HK-2 (cell line): ENCODE measurements around the gene MRPL9.

Experiments used
- DNase-seq: peaks from one replicate; pipeline ENCODE4 v3.0.0-alpha.2; 2018; ENCODE audit not compliant: unreplicated experiment

Gene MRPL9

GRCh38 chr1:151729966-151730291 lies 33.4 kb downstream of the MRPL9 start:
- DNase-seq, result no peak

- no peak for DNase-seq
Measured at GRCh38 chr1:151729157-151729965, 33.9 kb downstream of the MRPL9 start.

- DNase-seq, result no peak
Measured at GRCh38 chr1:151728151-151729054, 34.9 kb downstream of the MRPL9 start.

DNA sequence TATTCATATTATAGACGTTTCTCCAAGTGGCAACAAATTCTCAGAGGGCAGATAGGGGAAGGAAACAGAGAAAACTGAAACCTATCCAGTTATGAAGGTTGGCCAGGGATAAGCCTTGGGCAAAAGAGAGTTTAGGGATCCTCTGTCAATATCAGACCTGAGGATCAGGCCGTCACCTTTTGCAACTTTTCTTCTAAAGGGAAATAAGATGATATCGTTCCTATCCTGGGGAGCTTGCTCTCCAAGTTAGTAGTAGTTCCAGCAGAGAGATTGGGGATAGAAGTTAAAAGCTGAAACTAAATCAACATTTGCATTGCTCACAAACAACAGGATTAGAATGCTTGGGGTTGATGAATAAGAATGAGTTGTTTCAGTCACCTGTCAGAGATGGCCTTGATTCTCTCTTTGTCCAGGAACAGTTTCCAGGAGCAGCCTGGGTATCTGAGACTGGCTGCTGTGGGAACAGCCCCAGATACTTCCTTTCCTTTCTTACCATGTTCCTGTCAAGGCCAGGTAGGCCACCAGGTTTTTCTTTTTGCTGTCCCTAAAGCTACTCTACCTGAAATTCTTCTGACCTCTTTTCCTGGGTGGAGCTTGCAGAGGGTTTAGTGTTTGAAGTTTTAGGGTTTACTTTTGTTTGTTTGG lies 39.4 kb downstream of the MRPL9 start:
- DNase-seq, result no peak

DNA sequence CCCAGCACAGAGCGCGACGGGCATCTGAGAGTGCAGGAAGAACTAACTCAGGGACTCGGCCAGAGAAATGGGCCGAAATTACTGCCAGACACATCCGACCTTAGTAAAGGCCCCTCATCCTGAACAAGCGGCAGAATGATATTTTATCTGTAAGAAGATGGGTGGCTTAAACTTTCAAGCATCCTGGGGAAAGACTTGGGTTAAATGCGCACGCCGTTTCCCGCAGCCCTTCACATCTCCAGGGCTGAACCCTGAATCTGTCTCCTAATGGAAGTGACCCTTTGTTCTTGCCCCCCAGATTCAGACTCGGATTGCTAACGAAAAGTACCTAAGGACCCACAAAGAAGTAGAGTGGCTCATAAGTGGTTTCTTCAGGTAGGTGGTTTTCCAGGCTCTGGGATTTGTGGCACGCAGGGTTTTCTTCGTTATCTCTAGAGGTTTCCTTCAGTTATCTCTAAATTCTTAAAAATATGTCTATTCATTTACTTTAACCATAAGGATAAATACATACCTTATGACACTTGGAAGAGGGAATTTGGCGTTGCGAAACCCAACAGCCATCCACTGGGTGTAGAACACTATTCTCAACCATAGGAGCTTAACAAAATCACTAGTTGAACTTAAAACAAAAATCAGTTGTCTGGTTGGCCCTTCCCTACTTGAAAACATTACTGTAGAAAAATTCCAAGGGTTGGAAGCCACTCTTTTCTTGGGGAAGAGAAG lies 41.3 kb downstream of the MRPL9 start:
- no peak for DNase-seq

- no peak for DNase-seq
Measured at GRCh38 chr1:151720974-151721787, 42.1 kb downstream of the MRPL9 start, which contains the start of gene RIIAD1. Gene RIIAD1 (plus strand): TSS chr1:151721522. CDS start chr1:151721537, 15 bp downstream.

- no peak for DNase-seq
Measured at GRCh38 chr1:151720554-151720953, 42.7 kb downstream of the MRPL9 start.

GRCh38 chr1:151720125-151720524 lies 43.2 kb downstream of the MRPL9 start:
- DNase-seq, result no peak

- no peak for DNase-seq
Measured at GRCh38 chr1:151718666-151719065, 44.6 kb downstream of the MRPL9 start.

DNA sequence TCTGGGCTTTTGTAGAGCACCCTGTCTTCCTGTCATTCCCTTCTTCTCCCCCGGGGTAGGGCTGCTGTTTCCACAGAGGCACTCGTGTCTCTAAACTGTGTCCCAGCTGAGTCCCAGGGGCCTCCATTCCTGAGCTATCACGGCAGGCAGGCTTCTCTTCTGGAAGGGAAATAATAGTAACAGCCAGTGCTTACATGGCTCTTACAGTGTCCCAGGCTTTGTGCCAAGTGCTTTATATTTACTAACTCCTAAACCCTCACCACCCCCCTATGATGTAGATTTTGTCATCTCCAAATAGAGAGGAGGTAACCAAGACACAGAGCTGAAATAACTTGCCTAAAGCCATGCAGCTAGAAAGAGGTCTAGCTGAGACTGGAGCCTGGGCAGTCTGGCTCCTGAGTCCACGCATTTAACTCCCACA lies 45.3 kb downstream of the MRPL9 start:
- DNase-seq, result no peak

- DNase-seq, result no peak
Measured at GRCh38 chr1:151716771-151717631, 46.3 kb downstream of the MRPL9 start, which contains the start of gene CELF3. Gene CELF3 (minus strand): TSS chr1:151716803. CDS start chr1:151716020, 783 bp downstream.

GRCh38 chr1:151716405-151716762 lies 46.9 kb downstream of the MRPL9 start:
- DNase-seq, result no peak

DNA sequence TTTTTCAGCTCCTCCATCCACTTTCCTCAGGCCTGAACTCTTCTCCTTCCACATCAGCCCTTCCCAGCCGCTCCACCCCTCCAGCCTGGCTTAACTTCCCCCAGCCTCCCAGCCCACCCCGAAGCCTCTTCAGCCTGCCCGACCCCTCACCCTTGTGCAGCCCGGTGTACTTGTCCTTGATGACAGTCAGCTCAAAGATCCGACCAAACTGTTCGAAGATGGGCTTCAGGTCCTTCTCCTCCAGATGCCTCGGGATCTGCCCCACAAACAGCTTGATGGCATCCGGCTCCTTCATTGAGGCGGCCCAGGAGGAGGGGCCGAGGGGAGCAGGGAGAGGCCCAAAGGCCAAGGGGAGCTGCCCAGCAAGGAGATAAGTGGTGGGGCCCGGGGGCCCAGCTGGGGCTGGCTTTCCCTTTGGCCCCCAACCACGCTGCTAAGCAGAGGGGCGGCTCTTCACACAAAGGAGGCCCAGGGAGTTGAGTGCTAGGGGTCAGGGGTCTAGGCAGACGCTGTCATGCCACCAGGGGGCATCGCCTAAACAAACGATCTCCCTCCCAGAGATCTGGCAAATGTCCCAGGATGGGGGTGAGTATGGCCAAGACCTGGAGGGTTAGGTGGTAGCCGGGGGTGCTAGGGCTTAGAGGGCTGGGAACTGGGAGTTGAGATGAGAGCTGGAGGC lies 47.4 kb downstream of the MRPL9 start:
- DNase-seq, result no peak

- DNase-seq, result no peak
Measured at GRCh38 chr1:151714820-151715725, 48.2 kb downstream of the MRPL9 start.

DNA sequence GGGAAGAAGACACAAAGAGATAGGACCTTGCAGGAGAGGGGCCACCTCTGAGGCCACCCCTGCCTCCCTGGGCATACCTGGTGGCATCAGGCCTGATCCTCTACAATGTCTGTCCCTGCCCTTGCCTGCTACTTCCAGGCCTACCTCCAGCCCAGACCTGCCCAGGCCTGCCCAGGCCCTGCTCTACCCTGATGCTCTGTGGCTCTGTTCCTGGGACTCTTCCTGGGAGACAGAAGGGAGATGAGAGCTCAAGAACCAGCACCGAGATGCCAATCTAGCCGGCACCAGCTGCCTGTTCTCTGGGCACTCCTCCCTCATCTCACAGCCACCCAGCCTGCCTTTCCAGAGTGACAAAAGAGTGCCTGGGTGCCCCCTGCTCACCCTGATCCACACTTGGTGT lies 49.4 kb downstream of the MRPL9 start:
- DNase-seq, result no peak

DNA sequence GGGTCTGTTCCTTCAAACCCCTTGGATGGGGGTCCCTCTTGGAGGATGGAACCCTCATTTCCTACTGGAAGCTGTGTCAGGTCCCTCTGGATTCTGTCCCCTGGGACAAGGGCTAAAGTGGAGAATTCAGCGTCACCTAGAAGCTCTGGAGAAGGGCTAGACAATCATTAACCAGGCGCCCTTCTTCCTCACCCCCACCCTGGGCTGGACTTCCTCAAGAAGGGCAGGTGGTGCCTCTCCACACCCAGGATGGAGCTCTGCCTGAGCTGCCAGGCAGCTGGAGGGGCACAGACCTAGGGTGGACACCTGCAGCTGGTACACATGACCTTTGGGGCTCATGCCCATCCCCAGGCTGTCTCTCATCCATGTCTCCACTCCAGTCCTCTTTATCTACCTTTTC lies 50.3 kb downstream of the MRPL9 start:
- DNase-seq, result no peak

- DNase-seq, result no peak
Measured at GRCh38 chr1:151711951-151712350, 51.3 kb downstream of the MRPL9 start.
